Measurements from ENCODE around the gene OCLN. TPM values are rescaled to one million over a fixed set of nuclear protein-coding genes. Genes with fewer than 3 reads are reported as not detected.

Gene OCLN
- total RNA-seq, 1 donor from 2014 or later = 15.3 TPM

GRCh38 chr5:69527128-69527770, 34.7 kb downstream of the OCLN start:
- H2AFZ ChIP-seq (ENCODE audit: low read depth, low read length) = no peak overlapping the region
- no peak for DNase-seq (ENCODE audit: low read depth)
- no peak for FAIRE-seq
- Mint-ChIP-seq H3K4me3 (ENCODE audit: unreplicated experiment) (no peak overlapping the region), H3K27ac (ENCODE audit: unreplicated experiment) (no peak overlapping the region), H3K9me3 (ENCODE audit: unreplicated experiment) (no peaks in the 10 kb centered on the region), H3K27me3 (ENCODE audit: low read depth, unreplicated experiment) (no peaks in the 10 kb centered on the region), H3K4me1 (ENCODE audit: low read depth, unreplicated experiment) (peaks cover 2% of the 10 kb centered on the region), H3K36me3 (ENCODE audit: low read depth, unreplicated experiment) (peaks cover 3% of the 10 kb centered on the region)
- H3K9me3 ChIP-seq (ENCODE audit: insufficient read depth, low read depth, low read length) = no peaks in the 10 kb centered on the region
- H3K4me1 ChIP-seq (ENCODE audit: insufficient read depth, low read length) = no peaks in the 10 kb centered on the region
- H3K27ac ChIP-seq (ENCODE audit: low read depth, low read length) = no peak overlapping the region
- no peaks in the 10 kb centered on the region for H3K36me3 ChIP-seq (ENCODE audit: insufficient read depth, low read length)
- H3K4me2 ChIP-seq (ENCODE audit: low read length) = no peak overlapping the region
- no peak overlapping the region for H3K9ac ChIP-seq (ENCODE audit: low read length)
- no peaks in the 10 kb centered on the region for H4K20me1 ChIP-seq (ENCODE audit: insufficient read depth, low read length)
- H3K27me3 ChIP-seq (ENCODE audit: insufficient read depth, low read length) = no peaks in the 10 kb centered on the region
- no peaks in the 10 kb centered on the region for H3K79me2 ChIP-seq (ENCODE audit: insufficient read depth, low read length)
- H3K4me3 ChIP-seq (ENCODE audit: insufficient read depth, low read depth, low read length) = no peak overlapping the region
- TF ChIP-seq CTCF (IDR thresholded peaks at IDR 0.05; ENCODE audit: insufficient read depth, low read depth, low read length) = no peak
- TF ChIP-seq EZH2 (IDR thresholded peaks at IDR 0.05; ENCODE audit: insufficient read depth, low read length) = no peak

DNA sequence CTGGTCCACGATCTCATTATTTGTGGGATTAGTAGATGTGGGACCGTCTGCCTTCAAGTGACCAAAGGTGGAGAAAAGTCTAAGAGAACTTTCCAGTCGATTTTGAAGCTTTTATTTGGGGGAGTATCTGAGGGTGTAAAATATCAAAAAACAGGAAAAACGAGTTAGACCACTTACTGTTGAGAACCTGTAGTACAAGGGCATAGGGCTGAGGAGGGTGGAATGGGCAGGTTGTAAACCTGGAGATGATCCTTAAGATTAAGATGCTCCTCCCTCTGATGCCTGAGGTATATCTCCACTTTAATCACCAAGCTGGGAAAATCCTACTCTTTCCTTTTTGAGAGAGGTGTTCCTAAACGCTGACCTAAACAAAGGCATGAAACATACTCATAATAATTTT, 35.4 kb downstream of the OCLN start:
- H3K27me3 Mint-ChIP-seq (ENCODE audit: low read depth, unreplicated experiment) = no peaks in the 10 kb centered on the region
- no peak overlapping the region for H2AFZ ChIP-seq (ENCODE audit: low read depth, low read length)
- H3K4me1 Mint-ChIP-seq (ENCODE audit: low read depth, unreplicated experiment) = peaks cover 2% of the 10 kb centered on the region
- H3K9me3 ChIP-seq (ENCODE audit: insufficient read depth, low read depth, low read length) = no peaks in the 10 kb centered on the region
- no peaks in the 10 kb centered on the region for H3K27me3 ChIP-seq (ENCODE audit: insufficient read depth, low read length)
- no peaks in the 10 kb centered on the region for H4K20me1 ChIP-seq (ENCODE audit: insufficient read depth, low read length)
- H3K4me1 ChIP-seq (ENCODE audit: insufficient read depth, low read length) = no peaks in the 10 kb centered on the region
- H3K4me3 Mint-ChIP-seq (ENCODE audit: unreplicated experiment) = no peak overlapping the region
- no peak overlapping the region for H3K9ac ChIP-seq (ENCODE audit: low read length)
- DNase-seq (ENCODE audit: low read depth) (no peak), FAIRE-seq (no peak)
- no peak overlapping the region for H3K27ac Mint-ChIP-seq (ENCODE audit: unreplicated experiment)
- TF ChIP-seq EZH2 (IDR thresholded peaks at IDR 0.05; ENCODE audit: insufficient read depth, low read length) (no peak), CTCF (IDR thresholded peaks at IDR 0.05; ENCODE audit: insufficient read depth, low read depth, low read length) (no peak)
- no peak overlapping the region for H3K27ac ChIP-seq (ENCODE audit: low read depth, low read length)
- no peaks in the 10 kb centered on the region for H3K9me3 Mint-ChIP-seq (ENCODE audit: unreplicated experiment)
- no peak overlapping the region for H3K4me3 ChIP-seq (ENCODE audit: insufficient read depth, low read depth, low read length)
- peaks cover 3% of the 10 kb centered on the region for H3K36me3 Mint-ChIP-seq (ENCODE audit: low read depth, unreplicated experiment)
- no peak overlapping the region for H3K4me2 ChIP-seq (ENCODE audit: low read length)
- H3K36me3 ChIP-seq (ENCODE audit: insufficient read depth, low read length) = no peaks in the 10 kb centered on the region
- no peaks in the 10 kb centered on the region for H3K79me2 ChIP-seq (ENCODE audit: insufficient read depth, low read length)

- FAIRE-seq = no peak
- Mint-ChIP-seq H3K36me3 (ENCODE audit: low read depth, unreplicated experiment) (peaks cover 3% of the 10 kb centered on the region), H3K9me3 (ENCODE audit: unreplicated experiment) (no peaks in the 10 kb centered on the region), H3K27me3 (ENCODE audit: low read depth, unreplicated experiment) (no peaks in the 10 kb centered on the region), H3K27ac (ENCODE audit: unreplicated experiment) (no peak overlapping the region), H3K4me3 (ENCODE audit: unreplicated experiment) (no peak overlapping the region), H3K4me1 (ENCODE audit: low read depth, unreplicated experiment) (peaks cover 2% of the 10 kb centered on the region)
- DNase-seq (ENCODE audit: low read depth) = no peak
- no peak overlapping the region for H3K27ac ChIP-seq (ENCODE audit: low read depth, low read length)
- H3K4me2 ChIP-seq (ENCODE audit: low read length) = no peak overlapping the region
- no peak overlapping the region for H2AFZ ChIP-seq (ENCODE audit: low read depth, low read length)
- H3K4me3 ChIP-seq (ENCODE audit: insufficient read depth, low read depth, low read length) = no peak overlapping the region
- no peak overlapping the region for H3K9ac ChIP-seq (ENCODE audit: low read length)
- H3K79me2 ChIP-seq (ENCODE audit: insufficient read depth, low read length) = no peaks in the 10 kb centered on the region
- no peaks in the 10 kb centered on the region for H3K36me3 ChIP-seq (ENCODE audit: insufficient read depth, low read length)
- no peaks in the 10 kb centered on the region for H3K9me3 ChIP-seq (ENCODE audit: insufficient read depth, low read depth, low read length)
- no peaks in the 10 kb centered on the region for H3K4me1 ChIP-seq (ENCODE audit: insufficient read depth, low read length)
- no peaks in the 10 kb centered on the region for H3K27me3 ChIP-seq (ENCODE audit: insufficient read depth, low read length)
- no peaks in the 10 kb centered on the region for H4K20me1 ChIP-seq (ENCODE audit: insufficient read depth, low read length)
- no peak for TF ChIP-seq CTCF (IDR thresholded peaks at IDR 0.05; ENCODE audit: insufficient read depth, low read depth, low read length)
- TF ChIP-seq EZH2 (IDR thresholded peaks at IDR 0.05; ENCODE audit: insufficient read depth, low read length) = no peak
Measured at GRCh38 chr5:69528609-69529008, 36.0 kb downstream of the OCLN start.

Measured in astrocyte (in vitro differentiated cells and primary cell).